NCI-H187 (cell line): ENCODE results near the gene LIN7C.
"Not testable (repeated sequence)": the region's sequence is repeated elsewhere in the genome, so short reads cannot be mapped to it uniquely, and the experiment has no call there.

Source experiments
- DNase-seq, 2 experiments: peaks; one replicate each; lab custom pipeline; 2025; lab: John Stamatoyannopoulos, UW

LIN7C gene

GRCh38 chr11:27506200-27507182 lies at the start of gene LIN7C:
LIN7C (minus strand) TSS chr11:27506769; CDS start chr11:27506752, 17 bp downstream.
- DNase-seq = peak; percentile 84 to 97

GRCh38 chr11:27555264-27555663 lies 48.7 kb upstream of the LIN7C start:
- DNase-seq = no peak

DNA sequence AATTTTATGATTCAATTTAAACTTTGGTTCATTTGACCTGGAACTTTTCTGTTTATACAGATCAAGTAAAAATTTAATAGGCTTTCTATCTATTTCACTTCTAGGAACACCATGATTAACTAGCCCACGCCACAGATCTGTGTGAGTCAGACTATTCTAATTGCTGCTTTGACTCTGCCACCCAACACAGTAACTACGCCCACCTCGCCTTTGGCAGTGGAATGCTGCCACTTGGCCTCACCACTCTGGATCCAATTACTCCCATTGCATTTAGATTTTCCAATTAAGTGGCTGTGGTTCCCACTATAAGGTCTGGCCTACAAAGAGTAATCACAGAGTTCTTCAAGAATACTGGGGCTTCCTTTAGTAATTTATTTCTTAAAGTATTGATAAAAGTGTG lies 46.6 kb upstream of the LIN7C start:
- DNase-seq = no peak

DNA sequence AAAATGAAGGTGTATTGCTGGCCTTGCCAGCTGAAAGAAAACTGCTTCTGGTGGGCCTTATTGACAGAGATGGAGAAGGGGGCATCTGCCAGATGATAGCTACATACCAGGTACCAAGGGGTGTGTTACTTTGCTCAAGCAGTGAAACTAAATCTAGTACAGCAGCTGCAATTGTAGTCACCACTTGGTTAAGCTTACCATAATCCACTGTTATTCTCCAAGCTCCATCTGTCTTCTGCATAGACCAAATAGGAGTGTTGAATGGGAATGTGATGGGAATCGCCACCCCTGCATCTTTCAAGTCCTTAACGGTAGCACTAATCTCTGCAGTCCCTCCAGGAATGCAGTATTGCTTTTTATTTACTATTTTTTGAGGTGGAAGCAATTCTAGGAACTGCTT lies 45.8 kb upstream of the LIN7C start:
- no peak for DNase-seq

GRCh38 chr11:27551127-27551526 lies 44.6 kb upstream of the LIN7C start:
- no peak for DNase-seq

DNA sequence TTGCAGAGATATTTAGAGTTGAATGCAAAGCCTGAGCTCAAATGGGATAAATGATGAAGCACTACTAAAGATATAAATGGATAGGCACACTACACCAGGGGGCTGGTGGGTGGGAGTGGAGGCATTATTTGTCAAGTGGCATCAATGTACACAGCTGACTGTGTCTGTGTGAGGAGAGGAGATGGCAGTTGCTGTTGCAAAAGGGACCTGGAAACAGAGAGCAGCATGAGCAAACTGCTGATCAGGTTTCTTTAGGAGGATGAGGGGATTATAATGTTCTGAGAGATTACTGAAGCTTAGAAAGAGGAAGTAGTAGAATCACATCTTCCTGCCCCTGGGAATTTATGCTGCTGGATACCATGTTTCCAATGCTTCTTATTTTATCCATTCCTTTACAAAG lies 39.4 kb upstream of the LIN7C start:
- no peak for DNase-seq

DNA sequence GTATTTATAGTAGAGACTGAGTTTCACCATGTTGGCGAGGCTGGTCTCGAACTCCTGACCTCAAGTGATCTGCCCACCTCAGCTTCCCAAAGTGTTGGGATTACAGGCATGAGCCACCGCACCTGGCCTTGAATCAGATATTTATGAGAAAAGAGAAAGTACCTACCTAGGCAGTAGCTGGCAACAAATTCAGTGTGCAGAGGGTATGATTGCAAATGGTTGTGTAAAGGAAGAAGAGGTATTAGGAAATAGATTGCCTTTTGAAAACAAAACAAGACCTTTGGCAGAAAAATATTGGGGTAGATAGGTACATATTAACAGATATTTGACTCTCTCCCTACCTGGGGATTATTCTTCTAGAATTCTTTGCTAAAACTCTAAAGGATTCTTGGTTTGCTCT lies 38.5 kb upstream of the LIN7C start:
- no peak for DNase-seq

- no peak for DNase-seq
Measured at GRCh38 chr11:27541790-27542189, 35.2 kb upstream of the LIN7C start.

GRCh38 chr11:27540051-27540450 lies 33.5 kb upstream of the LIN7C start:
- DNase-seq = no peak

GRCh38 chr11:27535103-27535502 lies 28.5 kb upstream of the LIN7C start:
- DNase-seq = no peak

DNA sequence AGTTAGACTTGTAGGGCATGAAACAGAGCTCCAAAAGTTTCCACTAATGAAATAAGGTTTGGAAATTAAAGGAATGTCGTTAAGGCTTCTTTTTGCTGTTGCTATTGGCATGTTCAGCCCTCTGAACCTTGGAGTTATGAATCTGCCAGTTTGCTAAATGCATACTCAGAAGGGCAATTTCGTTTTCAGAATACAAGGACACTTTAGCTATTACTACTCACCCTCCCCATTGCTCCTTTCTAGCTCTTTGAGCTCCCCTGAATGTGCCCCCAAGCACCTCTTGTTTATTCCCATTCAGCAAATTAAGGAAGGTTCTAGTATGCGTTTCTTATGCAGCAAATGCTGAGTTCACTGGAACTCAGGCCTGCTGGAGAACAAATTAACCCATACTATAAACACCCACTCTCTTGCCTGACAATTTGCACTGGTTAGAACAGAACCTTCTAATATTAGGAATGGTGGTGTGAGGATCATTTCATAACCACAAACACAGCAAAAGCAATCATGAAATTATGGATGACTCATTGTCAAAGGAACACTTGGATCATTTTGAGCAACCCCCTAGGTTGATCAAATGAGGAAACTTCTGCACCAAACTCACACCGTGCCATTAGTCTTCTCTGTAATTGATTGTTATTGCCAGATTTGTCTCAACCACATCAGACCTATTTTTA lies 26.2 kb upstream of the LIN7C start:
- DNase-seq = no peak

- DNase-seq = no peak
Measured at GRCh38 chr11:27528712-27529111, 22.1 kb upstream of the LIN7C start.

GRCh38 chr11:27526535-27526934 lies 20.0 kb upstream of the LIN7C start:
- no peak for DNase-seq

GRCh38 chr11:27525824-27526516 lies 19.4 kb upstream of the LIN7C start:
- no peak for DNase-seq

GRCh38 chr11:27524155-27524554 lies 17.6 kb upstream of the LIN7C start:
- no peak for DNase-seq

GRCh38 chr11:27520226-27520625 lies 13.7 kb upstream of the LIN7C start:
- no peak for DNase-seq

- DNase-seq = no peak
Measured at GRCh38 chr11:27518518-27518917, 11.9 kb upstream of the LIN7C start.

GRCh38 chr11:27517490-27517889 lies 10.9 kb upstream of the LIN7C start:
- DNase-seq = not testable (repeated sequence)

- no peak for DNase-seq
Measured at GRCh38 chr11:27514558-27514957, 8.0 kb upstream of the LIN7C start.

GRCh38 chr11:27514076-27514475 lies 7.5 kb upstream of the LIN7C start:
- DNase-seq = no peak

GRCh38 chr11:27513389-27513788 lies 6.8 kb upstream of the LIN7C start:
- no peak for DNase-seq

GRCh38 chr11:27512238-27512637 lies 5.7 kb upstream of the LIN7C start:
- no peak for DNase-seq

DNA sequence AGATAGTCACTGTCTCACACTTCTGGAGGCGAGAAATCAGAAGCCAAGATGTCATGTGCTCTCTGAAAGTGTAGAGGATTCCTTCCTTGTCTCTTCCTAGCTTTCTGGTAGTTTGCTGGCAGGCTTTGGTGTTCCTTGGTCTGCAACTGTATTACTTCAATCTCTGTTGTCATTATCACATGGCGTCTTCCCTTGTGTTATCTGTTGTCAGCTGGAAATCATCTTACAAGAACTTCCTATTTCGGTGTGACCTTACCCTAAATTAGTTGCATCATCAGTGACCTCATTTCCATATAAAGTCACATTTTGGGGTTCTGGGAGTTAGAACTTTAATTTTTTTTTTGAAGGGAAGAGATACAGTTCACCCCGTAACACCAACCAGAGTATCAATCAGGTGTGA lies 3.3 kb upstream of the LIN7C start:
- DNase-seq = no peak
